HG02885 (cell line): ENCODE measurements around the gene KRTAP10-10.
"Not testable (repeated sequence)": the region's sequence is repeated elsewhere in the genome, so short reads cannot be mapped to it uniquely, and the experiment has no call there.

ENCODE experiments used
- ATAC-seq: cut with Tn5 transposase; IDR thresholded peaks from one replicate; pipeline ENCODE4 v1.9.1; 2021; ENCODE audit warnings: mild to moderate bottlenecking; ENCODE audit not compliant: unreplicated experiment, poor library complexity

The KRTAP10-10 gene

DNA sequence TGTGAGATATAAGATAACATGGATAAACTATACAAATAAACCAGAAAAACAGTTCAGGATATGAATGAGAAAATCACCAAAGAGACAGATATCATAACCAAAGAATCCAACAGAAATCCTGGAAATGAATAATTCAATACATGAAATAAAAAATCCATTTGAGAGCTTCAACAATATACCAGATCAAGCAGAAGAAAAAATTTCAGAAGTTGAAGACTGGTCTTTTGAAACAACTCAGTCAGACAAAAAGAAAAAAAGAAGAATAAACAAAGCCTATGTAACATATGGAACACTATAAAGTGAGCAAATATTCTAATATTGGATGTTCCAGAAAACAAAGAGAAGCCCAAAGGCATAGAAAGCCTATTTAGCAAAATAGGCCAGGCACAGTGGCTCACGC lies 34.8 kb downstream of the KRTAP10-10 start:
- no peak for ATAC-seq

DNA sequence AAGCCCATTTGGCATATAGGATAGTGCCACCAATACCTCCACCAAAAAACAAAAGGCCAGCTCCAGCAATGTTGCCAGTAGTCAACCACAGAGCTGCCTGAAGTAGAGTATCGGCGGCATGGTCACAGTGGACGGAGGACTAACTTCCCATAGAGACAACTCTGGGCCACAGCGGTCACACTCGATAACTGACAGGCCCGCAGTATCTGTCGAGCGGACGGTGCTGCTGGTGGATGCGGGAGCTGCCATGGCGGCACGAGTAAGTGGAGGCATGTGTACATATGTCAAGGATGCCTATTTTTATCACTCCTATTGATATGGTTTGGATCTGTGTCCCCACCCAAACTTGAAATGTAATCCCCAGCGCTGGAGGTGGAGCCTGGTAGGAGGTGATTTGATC lies 40.7 kb downstream of the KRTAP10-10 start:
- no peak for ATAC-seq

DNA sequence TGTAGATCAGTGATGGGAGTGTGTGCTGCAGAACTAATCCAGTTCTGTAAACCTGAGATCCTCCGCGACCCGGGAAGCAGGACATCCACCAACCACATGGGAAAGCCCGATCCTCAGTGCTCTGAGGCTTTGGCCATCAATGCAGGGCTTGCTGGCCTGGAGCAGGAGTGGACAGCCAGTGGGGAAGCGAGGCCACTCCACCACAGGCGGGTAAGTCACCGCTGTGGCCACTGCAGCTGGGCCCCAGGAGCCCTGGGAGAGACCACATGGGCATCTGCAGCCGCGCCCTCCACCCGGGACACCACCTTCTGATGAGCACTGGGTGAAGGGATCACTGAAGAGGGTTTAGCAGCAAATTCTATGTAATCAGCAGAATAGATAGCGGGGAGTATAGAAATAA lies 44.0 kb downstream of the KRTAP10-10 start:
- ATAC-seq, result no peak

DNA sequence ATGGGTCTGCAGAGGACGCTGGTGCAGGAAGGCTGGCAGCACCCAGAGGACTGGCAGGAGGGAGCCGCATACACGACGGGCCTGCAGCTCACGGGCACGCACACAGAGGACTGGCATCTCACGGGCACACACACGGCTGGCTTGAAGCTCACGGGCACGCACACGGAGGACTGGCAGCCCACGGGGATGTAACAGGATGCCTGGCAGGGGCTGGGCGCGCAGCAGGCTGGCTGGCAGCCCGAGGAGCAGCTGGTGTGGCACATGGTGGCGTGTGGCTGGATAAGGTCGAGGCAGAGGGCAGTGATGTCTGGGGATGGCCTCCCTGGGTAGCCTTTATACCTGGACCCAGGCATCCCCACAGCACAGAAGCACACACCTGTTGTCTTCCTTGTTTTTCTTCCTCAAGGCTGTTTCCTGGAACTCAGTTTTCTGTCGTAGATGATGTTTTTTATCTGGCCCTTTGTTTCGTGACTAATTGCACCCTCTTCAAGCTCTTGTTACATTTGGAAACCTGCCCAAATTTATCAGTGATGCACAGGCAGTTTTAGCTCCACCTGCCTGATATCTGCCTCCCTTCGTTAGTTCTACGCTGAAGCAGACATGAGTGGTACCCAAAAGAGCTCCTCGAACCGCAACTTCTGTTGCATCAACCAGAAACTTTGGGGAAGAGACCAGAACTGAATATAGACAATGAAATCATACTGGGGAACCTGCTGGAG lies 44.9 kb downstream of the KRTAP10-10 start, which contains the start of gene KRTAP12-1:
Gene KRTAP12-1 (minus strand): TSS at position 303 of the 719 bp plus-strand sequence. CDS start 40 bp downstream, at position 263.
- no peak for ATAC-seq

DNA sequence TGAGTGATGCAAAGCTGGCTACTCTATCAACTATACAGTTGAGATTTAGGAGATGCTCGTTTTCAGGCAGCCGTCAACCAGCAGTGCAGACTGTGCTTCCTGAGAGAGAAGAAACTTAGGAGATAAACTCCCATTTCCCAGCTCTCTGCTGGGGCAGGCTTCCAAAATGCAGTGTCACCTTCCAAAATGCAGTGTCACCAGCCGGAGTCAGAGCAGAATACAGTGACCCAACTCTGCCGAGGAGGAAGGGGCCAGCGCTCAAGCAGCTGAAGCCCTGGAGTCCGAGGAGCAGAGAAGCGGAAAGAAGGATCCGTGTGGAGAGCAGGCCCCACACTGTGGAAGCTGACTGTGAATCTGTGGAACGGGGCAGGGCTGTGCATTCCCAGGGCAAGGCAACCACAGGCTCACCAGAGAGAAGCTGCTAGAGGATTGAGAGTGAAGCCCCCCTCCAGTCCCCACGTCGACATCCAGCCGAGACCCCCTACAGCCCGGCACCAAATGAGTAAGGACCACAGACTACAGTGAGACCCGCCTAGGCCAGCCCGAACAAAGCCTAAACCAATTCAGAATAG lies 45.5 kb downstream of the KRTAP10-10 start:
- ATAC-seq, result no peak

DNA sequence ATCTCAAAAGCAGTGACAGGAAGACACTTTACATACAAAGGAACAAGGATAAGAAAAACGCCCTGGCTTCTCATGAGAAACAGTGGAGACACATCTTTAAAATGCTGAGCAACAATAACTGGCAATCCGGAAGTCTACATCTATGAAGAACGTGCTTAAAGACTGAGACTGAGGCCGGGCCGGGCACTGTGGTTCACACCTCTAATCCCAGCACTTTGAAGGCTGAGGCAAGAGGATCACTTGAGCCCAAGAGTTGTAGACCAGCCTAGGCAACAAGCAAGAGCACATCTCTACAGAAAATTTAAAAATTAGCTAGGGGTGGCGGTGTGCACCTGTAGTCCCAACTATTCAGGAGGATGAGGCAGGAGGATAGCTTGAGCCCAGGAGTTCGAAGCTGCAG lies 46.9 kb downstream of the KRTAP10-10 start:
- no peak for ATAC-seq

DNA sequence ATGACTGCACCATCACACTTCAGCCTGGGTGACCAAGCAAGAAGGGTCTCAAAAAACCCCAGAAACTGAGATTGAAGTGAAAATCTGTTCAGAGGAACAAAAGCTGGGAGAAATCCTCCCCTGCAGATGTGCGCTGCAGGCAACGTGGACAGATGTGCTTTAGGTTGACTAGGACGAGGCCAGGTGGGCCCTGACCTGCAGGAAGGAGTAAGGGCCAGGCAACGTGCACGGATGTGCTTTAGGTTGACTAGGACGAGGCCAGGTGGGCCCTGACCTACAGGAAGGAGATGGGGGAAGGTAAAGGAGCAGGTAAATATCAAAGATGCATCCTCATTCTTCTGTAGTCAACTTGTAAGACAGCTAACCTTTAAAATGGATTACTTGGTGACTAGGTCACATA lies 47.3 kb downstream of the KRTAP10-10 start:
- ATAC-seq, result no peak

DNA sequence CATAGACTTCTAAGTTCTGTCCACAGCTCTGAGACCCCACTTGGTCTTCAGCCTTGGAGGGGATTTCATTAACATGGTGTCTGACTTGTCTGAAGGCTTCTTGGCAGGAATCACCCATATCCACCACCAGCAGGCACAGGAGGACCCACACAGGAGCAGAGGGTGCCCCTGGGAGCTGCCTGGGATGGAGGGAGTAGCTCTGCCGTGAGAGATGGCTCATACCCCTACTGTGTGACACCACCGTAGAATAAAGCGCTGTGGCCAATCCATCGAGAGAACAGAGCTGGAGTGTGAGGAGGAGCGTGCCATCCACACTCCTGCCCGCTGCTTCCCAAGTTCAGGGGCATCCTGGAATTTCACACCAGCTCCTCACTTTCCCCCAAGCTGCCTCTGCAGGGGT lies 47.9 kb downstream of the KRTAP10-10 start:
- ATAC-seq, result not testable (repeated sequence)

DNA sequence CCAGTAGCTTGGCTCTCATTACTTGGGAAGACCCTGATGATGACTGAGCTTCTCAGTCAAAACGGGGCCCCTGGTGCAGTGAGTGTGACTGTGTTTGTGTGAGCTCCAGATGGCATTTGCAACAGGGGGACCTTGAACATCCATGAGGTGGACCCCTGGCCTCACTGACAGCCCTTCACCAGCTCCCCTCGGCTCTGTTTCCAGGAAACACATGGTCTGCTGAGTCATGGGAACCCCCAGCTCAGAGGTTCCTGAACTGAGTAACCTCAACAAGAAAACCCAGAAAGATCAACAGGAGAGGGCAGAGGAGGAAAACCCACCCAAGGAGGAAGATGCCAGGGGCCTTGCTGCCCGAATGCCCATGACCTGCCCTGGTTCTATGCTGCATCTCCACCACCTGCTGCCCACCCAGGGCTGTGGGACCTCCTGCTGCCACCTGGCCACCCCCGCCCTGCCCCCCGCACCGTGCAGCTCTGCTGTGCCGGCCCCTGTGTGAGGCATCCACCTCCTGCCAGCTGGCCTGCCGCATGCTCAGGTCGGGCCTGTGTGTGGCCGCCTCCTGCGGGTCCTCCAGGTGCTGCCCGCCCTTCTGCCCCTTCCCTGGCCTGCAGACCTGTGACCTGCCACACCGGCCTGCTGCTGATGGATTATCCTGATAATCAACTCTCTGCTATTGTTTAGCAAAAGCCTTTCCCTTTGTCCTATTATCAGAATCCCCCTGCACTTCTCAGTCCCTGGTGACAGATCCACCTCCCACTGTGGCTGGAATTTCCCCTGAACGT lies 49.0 kb downstream of the KRTAP10-10 start:
- no peak for ATAC-seq

DNA sequence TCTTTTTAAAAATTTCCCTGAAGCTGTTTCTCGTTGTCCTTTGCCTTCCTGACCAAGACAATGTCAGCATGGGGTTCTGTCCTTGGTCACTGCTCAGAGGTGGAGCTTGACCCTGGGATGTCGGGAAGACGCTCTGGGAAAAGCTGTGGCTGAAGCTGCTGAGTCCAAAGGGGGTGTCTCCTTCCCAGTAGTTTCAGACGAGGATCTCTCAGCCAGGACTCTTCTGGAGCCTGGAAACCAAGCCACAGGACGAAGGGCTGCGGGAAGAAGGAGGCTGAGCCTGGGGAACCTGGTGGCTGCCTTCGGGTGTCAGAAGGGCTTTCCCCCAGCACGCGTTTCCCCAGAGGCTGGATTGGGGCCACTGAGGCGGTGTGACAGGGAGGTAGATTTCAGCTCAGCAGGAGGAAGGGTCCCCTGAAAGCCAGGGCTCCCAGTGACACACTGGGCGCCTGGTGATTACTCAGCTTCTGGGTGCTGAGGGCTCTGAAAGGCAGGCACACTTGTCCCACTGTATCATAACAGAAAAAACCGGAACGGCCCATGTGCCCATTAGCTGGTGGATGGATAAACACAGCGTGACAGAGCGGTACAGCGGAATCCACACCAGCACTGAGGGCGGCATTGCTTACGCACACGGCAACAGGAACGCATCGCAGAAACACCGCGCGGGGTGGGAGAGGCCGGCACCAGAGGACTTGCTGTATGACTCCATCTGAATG lies 49.8 kb downstream of the KRTAP10-10 start:
- ATAC-seq, result no peak

DNA sequence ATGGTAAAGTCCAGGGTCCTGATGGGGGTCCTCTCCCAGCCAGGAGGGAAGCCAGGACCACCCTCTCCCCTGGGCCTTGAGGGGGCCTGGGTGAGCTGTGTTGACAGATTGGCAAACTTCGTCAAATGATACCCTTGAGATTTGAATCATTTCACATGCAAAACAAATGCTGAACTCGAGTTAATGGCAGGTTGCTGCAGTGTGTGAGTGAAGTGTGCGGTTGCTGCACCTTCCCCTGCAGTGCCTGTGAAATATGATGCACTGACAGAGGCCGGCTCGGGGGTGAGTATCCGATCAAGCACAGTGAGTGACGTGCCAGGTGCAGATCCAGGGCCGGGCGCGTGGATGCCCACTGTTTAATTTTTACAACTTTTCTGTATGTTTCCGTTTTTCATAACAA lies 50.5 kb downstream of the KRTAP10-10 start:
- ATAC-seq, result no peak
